Hepatocyte (in vitro differentiated cells): ENCODE data around the gene BLOC1S6.

ENCODE experiments used
- EZH2 ChIP-seq: fragments of 200-600 bp; sonication (generic); IDR thresholded peaks from 2 replicates; pipeline ENCODE4 v1.6.1; 2016; ENCODE audit warnings: antibody characterized with exemption, mild to moderate bottlenecking, borderline replicate concordance
- EZH2phosphoT487 ChIP-seq: fragments of 200-600 bp; sonication (generic); IDR thresholded peaks from one replicate; pipeline ENCODE4 v1.6.1; 2018; ENCODE audit warnings: antibody characterized with exemption, mild to moderate bottlenecking, low read depth, moderate library complexity; ENCODE audit not compliant: unreplicated experiment, severe bottlenecking
- TF ChIP-seq, protein P1 (sequence below): fragments of 200-600 bp; sonication (generic); IDR thresholded peaks from 2 replicates; pipeline ENCODE4 v1.5.1; 2016; ENCODE audit warnings: antibody characterized with exemption, mild to moderate bottlenecking; ENCODE audit not compliant: poor library complexity

- TF ChIP-seq EZH2 (no peak), EZH2phosphoT487 (no peak)
- TF ChIP-seq, protein P1, sequence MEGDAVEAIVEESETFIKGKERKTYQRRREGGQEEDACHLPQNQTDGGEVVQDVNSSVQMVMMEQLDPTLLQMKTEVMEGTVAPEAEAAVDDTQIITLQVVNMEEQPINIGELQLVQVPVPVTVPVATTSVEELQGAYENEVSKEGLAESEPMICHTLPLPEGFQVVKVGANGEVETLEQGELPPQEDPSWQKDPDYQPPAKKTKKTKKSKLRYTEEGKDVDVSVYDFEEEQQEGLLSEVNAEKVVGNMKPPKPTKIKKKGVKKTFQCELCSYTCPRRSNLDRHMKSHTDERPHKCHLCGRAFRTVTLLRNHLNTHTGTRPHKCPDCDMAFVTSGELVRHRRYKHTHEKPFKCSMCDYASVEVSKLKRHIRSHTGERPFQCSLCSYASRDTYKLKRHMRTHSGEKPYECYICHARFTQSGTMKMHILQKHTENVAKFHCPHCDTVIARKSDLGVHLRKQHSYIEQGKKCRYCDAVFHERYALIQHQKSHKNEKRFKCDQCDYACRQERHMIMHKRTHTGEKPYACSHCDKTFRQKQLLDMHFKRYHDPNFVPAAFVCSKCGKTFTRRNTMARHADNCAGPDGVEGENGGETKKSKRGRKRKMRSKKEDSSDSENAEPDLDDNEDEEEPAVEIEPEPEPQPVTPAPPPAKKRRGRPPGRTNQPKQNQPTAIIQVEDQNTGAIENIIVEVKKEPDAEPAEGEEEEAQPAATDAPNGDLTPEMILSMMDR = no peak
Observed at GRCh38 chr15:45618813-45619212, 31.6 kb downstream of the BLOC1S6 start.
